Vein endothelial cell (primary cell): Measurements from ENCODE around the gene C11orf98. TPM values are rescaled to one million over a fixed set of nuclear protein-coding genes. Genes with fewer than 3 reads are reported as not detected.

Experiments used
- small RNA-seq: library from RNA; depleted of rRNA; stranded (forward); fragments of <200 nt; gene quantifications from one replicate; pipeline ENCODE3, GENCODE V24; 2012
- total RNA-seq: library from RNA; depleted of rRNA; stranded (reverse); fragments of >200 nt; gene quantifications from 2 replicates; pipeline ENCODE4 v1.2.3, GENCODE V29; 2012

The C11orf98 gene
- 35.9 and 43.4 TPM in 2 replicates for total RNA-seq

DNA sequence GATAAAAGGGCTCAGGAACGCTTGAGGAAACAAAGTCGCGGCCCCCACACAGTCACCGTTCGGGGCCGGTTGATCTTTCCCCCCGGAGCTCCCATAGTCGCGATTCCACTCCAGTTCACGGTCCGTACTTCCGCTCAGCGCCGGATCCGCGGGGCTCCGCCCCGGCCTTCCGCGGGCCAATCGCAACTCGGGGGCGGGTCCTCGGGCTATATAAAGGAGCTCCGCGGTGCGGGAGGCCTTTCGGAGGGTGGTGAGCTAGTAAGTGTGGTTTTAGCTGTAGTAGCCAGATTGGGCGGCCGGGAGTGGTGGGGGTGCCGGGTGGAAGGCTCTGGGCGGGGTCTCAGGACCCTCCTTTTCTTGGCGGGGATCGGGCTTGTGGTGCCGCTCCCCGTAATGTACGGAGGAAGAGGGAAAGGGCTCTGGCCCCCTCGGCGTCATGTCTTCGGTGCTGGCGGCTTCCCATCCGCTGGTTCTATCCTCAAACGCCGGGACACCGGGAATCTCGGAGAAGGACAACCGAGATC, at the start of gene C11orf98, which contains the start of gene CSKMT:
Gene C11orf98 (minus strand): TSS at position 136 of the 524 bp plus-strand sequence. CDS start 41 bp downstream, at position 95.
Gene CSKMT (plus strand): TSS at position 238 of the 524 bp plus-strand sequence. CDS start 568 bp downstream, outside the sequence.

DNA sequence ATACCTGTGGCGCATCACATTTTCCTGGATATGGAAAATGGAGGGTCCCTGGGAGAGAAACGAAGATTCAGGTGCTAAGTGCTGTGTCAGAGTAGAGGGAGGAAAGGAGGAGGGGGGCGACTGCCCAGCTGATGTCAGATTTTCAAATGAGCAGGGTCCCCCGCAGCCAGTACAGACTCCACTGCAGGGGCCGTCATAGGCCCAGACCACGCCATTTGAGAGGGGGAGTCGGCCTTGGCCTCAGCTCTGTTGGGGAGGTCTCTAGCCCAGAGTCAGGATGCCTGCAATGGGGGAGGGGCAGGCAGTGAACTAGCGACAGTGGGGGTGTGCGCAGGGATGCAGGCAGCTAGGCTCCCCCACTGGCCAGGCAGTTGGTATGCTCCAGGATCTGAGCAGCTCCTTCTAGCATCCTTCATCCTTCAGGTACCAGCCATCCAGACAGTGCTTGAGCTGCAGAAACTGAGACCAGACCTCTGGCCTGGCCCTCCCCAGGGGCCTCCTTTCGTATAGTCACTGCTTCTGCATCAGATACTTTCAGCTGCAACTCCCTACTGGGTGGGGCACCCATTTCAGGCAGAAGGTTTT, 42.4 kb upstream of the C11orf98 start, which contains the start of the genes BSCL2 and GNG3:
Gene BSCL2 (minus strand): TSS at position 148 of the 585 bp plus-strand sequence. CDS start 229 bp downstream, outside the sequence.
Gene GNG3 (plus strand): TSS at position 400 of the 585 bp plus-strand sequence. CDS start 620 bp downstream, outside the sequence.

DNA sequence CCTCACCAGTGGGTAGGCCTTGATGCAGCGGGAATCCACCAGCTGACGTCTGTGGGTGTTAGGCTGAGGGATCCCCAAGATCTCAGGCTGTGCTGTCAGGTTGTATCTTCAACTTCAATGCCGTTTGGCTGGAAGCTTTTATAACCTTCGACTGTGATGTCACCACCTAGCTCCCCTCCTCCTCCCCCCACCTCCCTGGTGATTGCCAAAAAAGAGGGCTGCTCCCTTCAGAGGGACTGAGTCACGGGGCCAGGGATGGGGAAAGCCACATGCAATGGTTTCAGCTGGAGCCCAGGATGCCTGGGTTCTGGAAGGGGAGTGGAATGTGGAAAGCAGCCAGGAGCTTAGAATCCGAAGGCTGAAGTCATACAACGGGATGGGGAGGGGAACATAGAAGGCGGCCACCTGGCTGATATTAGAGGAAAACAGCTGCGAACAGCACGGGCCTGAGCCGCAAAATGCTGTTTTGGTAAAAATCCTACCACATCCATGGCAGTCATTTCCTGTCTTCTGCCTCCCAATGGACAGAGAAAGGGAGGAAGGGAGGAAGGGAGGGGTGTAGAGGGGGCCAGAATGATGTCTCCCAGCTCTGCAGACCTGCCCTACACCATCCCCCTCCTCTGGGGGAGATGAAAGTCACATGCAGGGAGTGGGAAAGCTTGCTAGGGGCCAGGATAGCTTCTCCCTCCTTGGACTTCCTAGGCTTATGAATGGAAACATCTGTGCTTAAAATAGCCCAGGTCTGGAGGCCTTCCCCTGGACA, 24.6 kb upstream of the C11orf98 start, which contains the start of gene LRRN4CL:
Gene LRRN4CL (minus strand): TSS at position 110 of the 763 bp plus-strand sequence. CDS start 1,022 bp downstream, outside the sequence.

DNA sequence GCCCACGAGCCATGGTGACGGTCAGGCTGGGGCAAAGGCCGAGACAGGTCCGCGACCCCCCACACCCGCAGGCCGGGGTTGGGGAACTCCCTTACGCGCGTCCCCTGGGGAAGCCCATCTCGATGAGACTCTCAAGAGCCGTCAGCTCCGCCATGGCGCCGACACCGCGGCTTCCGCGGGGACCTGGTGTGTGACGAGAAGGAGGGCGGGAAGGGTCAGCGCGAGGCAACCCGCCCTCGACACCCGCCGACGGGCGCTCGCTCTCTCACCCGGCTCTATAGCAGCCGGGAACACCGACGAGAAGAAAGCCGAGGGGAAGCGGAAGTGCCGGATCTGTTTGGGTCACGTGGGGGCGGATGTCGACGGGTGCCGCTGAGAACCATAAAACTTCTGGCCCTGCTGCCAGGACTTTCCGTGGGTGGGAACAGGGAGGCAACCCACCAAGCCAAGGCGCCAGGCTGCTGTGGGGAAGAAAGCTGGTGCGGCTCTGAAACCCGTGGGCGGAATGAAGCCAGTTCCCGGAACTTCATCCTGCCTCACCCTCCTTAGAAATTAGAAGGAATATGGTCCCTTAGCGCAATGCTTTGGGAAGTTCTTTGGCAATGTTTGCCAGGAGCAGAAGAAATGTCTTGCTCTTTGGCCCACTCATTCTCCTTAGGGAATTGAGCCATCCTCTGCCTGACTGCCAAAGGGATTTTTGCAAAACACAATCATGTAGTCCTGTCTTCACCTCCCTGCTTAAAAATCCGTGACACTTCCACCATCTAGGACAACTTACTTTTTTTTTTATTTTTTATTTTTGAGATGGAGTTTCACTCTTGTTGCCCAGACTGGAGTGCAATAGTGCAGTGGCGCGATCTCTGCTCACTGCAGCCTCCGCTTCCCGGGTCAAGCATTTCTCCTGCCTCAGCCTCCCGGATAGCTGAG, 14.0 kb upstream of the C11orf98 start, which contains the start of gene UBXN1:
Gene UBXN1 (minus strand): TSS at position 304 of the 927 bp plus-strand sequence. CDS start 150 bp downstream, at position 154.

DNA sequence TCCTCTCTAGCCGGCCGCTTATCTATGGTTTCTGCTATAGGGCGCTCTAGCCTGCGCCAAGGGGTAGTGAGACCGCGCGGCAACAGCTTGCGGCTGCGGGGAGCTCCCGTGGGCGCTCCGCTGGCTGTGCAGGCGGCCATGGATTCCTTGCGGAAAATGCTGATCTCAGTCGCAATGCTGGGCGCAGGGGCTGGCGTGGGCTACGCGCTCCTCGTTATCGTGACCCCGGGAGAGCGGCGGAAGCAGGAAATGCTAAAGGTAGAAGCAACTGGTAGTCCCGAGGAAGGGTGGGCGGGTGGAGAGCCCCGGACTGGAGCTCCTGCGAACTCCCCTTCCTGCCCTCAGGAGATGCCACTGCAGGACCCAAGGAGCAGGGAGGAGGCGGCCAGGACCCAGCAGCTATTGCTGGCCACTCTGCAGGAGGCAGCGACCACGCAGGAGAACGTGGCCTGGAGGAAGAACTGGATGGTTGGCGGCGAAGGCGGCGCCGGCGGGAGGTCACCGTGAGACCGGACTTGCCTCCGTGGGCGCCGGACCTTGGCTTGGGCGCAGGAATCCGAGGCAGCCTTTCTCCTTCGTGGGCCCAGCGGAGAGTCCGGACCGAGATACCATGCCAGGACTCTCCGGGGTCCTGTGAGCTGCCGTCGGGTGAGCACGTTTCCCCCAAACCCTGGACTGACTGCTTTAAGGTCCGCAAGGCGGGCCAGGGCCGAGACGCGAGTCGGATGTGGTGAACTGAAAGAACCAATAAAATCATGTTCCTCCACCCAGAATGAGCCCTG, 6.8 kb upstream of the C11orf98 start, which contains the start of the genes LBHD1 and UQCC3:
Gene LBHD1 (minus strand): TSS at position 660 of the 782 bp plus-strand sequence. CDS start 2,236 bp downstream, outside the sequence.
Gene UQCC3 (plus strand): TSS at position 66 of the 782 bp plus-strand sequence. CDS start 73 bp downstream, at position 139.

DNA sequence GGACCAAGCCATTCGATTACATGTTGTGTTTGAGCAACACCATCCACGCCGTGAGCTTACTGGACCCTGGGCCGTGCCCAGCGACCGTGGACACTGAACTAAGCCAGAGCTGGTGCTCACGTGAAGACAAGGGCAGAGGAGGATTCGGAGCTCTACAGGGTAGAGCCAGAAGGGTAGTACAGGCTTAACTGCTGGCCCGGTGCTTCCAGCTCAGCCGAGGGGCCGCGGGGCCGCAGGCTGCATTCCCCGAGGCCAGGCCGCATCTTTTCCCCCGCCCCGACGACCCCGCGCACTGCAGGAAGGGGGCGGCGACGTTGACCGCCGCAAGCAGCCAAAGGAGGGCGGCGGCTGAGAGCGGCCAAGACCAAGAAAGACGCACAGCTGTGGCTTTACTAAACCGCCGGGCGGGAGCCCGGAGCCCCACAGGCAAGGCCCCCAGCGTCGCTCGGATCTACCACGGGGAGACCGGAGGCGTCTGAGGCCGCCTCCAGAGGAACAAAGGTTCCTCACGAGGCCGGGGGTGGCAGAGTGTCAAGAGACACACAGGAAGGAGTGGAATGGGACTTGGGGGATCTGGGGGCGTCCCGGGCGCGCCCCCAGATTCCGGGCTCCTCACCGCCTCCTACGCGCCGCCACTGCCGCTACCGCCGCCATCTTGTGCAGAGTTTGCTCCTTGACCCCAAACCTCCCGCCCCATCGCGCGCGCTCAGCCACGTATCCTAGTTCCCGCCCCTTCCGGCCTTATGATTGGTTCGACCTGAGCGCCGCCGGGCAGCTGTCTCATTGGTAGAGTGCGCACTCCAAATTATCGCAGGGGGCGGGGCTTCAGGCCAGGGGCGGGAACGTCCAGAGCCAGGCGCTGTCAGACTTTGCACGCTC, 18.8 kb downstream of the C11orf98 start, which contains the start of gene GANAB:
Gene GANAB (minus strand): TSS at position 668 of the 879 bp plus-strand sequence. CDS start 14 bp downstream, at position 654.

DNA sequence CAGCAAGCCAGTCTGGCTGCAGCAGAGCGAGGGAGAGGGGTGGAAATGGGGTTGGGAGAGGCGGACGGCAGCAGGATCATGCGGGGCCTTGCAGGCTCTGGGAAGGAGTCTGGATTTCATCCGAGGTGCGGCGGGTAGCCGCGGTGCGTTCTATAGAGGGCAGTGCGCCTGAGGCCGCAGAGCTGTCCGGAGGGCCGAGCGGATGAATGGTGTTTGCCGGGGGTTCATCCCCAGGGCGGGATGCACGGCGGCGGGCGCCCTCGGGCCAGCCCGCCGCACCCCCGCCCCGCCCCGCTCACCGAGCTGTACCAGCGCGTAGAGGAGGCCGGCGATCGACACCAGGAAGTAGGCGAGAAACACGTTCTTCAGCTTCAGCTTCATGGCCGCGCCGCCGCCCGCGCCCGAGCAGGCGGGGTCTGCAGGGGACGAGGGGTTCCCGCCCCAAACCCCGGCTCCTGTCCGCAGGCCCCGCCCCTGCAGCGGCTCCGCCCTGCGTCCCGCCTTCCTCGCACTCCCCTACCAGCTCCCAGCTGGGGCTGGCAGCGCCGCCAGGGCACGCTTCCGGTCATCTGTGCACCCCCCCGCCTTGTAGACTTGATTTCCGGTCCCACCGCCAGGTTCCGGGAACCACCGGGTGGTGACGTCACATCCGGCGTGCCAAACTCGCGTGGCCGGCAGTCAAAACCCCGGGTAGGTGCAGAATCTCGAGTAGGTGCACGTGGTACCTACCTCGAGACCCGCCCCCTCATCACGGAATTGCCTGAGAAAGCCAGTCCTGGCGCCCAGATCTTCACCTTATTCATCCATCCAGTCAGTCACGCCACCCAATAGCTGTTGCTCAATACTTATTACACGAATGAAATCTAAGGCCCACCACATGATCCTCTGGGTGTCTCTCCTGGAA, 43.2 kb downstream of the C11orf98 start, which contains the start of gene B3GAT3:
Gene B3GAT3 (minus strand): TSS at position 420 of the 904 bp plus-strand sequence. CDS start 39 bp downstream, at position 381.

Small RNA genes lying within 50 kb of the gene (small RNA-seq; reads per million reads assigned to genes)
- not detected for gene SNORA57

Other genes with a start within 250 kb of the C11orf98 start
- gene SCGB1A1, start 246.2 kb downstream of the C11orf98 start, total RNA-seq, result not detected in 2 replicates
- gene AHNAK, start 118.4 kb downstream of the C11orf98 start, total RNA-seq, result 544 and 655 TPM in 2 replicates
- 1,284 and 1,362 TPM in 2 replicates for gene EEF1G, start 91.3 kb downstream of the C11orf98 start, total RNA-seq
- 11.8 and 12.7 TPM in 2 replicates for gene TUT1, start 73.7 kb downstream of the C11orf98 start, total RNA-seq
- 250 and 281 TPM in 2 replicates for gene MTA2, start 63.3 kb downstream of the C11orf98 start, total RNA-seq
- 35.7 and 60.8 TPM in 2 replicates for gene EML3, start 52.4 kb downstream of the C11orf98 start, total RNA-seq
- gene ROM1, start 52.0 kb downstream of the C11orf98 start, total RNA-seq, result 5.2 and 5.3 TPM in 2 replicates
- 19.9 and 23.5 TPM in 2 replicates for gene B3GAT3, start 43.2 kb downstream of the C11orf98 start, total RNA-seq
- gene GANAB, start 18.6 kb downstream of the C11orf98 start, total RNA-seq, result 223 and 259 TPM in 2 replicates
- 35.1 and 41.2 TPM in 2 replicates for gene INTS5, start 11.9 kb downstream of the C11orf98 start, total RNA-seq
- 9.5 and 9.7 TPM in 2 replicates for gene CSKMT, start 102 bp upstream of the C11orf98 start, total RNA-seq
- gene UQCC3, start 6.5 kb upstream of the C11orf98 start, total RNA-seq, result 5.9 and 6.1 TPM in 2 replicates
- gene LBHD1, start 7.1 kb upstream of the C11orf98 start, total RNA-seq, result 4.2 TPM in 2 replicates
- gene UBXN1, start 13.9 kb upstream of the C11orf98 start, total RNA-seq, result 88.7 and 147 TPM in 2 replicates
- 0.19 and 0.33 TPM in 2 replicates for gene LRRN4CL, start 24.3 kb upstream of the C11orf98 start, total RNA-seq
- gene BSCL2, start 42.2 kb upstream of the C11orf98 start, total RNA-seq, result 28.7 and 30.2 TPM in 2 replicates
- not detected in 2 replicates for gene GNG3, start 42.5 kb upstream of the C11orf98 start, total RNA-seq
- 10.5 and 15.0 TPM in 2 replicates for gene HNRNPUL2, start 62.2 kb upstream of the C11orf98 start, total RNA-seq
- gene TTC9C, start 63.3 kb upstream of the C11orf98 start, total RNA-seq, result 31.0 and 45.9 TPM in 2 replicates
- 15.4 and 16.0 TPM in 2 replicates for gene ZBTB3, start 89.0 kb upstream of the C11orf98 start, total RNA-seq
- gene POLR2G, start 96.4 kb upstream of the C11orf98 start, total RNA-seq, result 43.1 and 50.6 TPM in 2 replicates
- 19.9 and 20.9 TPM in 2 replicates for gene TAF6L, start 106.2 kb upstream of the C11orf98 start, total RNA-seq
- 29.1 and 36.3 TPM in 2 replicates for gene TMEM179B, start 122.2 kb upstream of the C11orf98 start, total RNA-seq
- gene TMEM223, start 126.8 kb upstream of the C11orf98 start, total RNA-seq, result 12.6 and 14.0 TPM in 2 replicates
- 37.2 and 41.6 TPM in 2 replicates for gene NXF1, start 140.2 kb upstream of the C11orf98 start, total RNA-seq
- gene STX5, start 166.8 kb upstream of the C11orf98 start, total RNA-seq, result 33.0 and 43.1 TPM in 2 replicates
- gene TEX54, start 167.6 kb upstream of the C11orf98 start, total RNA-seq, result 0.98 TPM in 1 of 2 replicates, not detected in the other
- 44.4 and 47.0 TPM in 2 replicates for gene WDR74, start 174.4 kb upstream of the C11orf98 start, total RNA-seq
- 109 and 145 TPM in 2 replicates for gene SLC3A2, start 215.7 kb upstream of the C11orf98 start, total RNA-seq